Measurements from ENCODE around the gene AMBP. TPM values are rescaled to one million over a fixed set of nuclear protein-coding genes. Genes with fewer than 3 reads are reported as not detected.
A peak's percentile ranks its signal among the peaks of the same experiment; 100 is the strongest.

The AMBP gene
- total and polyA plus RNA-seq, 2 of the 13 experiments (the other 11 are each of a cell fraction or from before 2014, with no cell fraction given): 1,510 to 2,580 TPM

DNA sequence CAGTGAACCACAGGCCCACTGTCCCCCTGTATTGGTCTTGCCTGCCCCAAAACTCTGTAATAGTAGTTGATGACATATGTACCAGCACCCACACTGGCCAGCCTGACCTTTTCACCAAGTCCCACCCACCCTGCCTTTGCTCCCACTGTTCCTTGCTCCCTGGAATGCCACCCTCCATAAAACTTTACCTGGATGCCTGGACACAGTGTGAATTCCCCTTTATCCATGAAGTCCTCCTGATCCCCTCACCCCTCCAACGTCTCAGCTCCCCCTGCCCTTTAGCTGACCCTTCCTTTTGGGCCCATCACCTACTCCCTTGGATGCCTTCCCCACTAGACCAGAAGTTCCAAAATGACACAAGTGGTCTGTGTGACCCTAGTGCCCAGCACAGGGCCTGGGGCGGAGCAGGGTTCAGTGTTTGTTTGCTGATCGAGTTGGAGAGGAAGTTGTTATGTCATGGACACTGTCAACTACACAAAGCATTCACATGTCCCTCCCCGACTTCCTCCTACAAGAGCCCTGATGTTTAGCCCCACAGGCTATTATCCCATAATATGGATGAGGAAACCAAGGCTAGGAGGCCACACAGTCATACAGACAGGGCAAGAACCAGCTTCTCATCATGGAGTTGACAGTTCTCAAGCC lies 16.1 kb downstream of the AMBP start (continued):
- peak; percentile 74; the same call in 1 of the 2 replicates for TF ChIP-seq HOMEZ (CRISPR knock-in tag; IDR thresholded peaks at IDR 0.05; ENCODE audit: low read depth)
- TF ChIP-seq ZNF556 (CRISPR knock-in tag; IDR thresholded peaks at IDR 0.05; ENCODE audit: borderline replicate concordance): peak; percentile 77; the same call in 1 of the 2 replicates
- peak; percentile 53; the same call in 1 of the 2 replicates for TF ChIP-seq NCOA2 (CRISPR knock-in tag; IDR thresholded peaks at IDR 0.05)
- peak; percentile 14; the same call in 1 of the 2 replicates for TF ChIP-seq ZNF646 (CRISPR knock-in tag; IDR thresholded peaks at IDR 0.05)
- TF ChIP-seq, protein P1, sequence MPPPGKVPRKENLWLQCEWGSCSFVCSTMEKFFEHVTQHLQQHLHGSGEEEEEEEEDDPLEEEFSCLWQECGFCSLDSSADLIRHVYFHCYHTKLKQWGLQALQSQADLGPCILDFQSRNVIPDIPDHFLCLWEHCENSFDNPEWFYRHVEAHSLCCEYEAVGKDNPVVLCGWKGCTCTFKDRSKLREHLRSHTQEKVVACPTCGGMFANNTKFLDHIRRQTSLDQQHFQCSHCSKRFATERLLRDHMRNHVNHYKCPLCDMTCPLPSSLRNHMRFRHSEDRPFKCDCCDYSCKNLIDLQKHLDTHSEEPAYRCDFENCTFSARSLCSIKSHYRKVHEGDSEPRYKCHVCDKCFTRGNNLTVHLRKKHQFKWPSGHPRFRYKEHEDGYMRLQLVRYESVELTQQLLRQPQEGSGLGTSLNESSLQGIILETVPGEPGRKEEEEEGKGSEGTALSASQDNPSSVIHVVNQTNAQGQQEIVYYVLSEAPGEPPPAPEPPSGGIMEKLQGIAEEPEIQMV (CRISPR knock-in tag; IDR thresholded peaks at IDR 0.05; ENCODE audit: low read depth): peak; percentile 59; the same call in 1 of the 2 replicates
- TF ChIP-seq POLR2A (IDR thresholded peaks at IDR 0.05; ENCODE audit: insufficient read depth in 1 of 2, low read depth in 2 of 2, low read length in 2 of 2): peak in 1 of 2 experiments; percentile 30; a peak in 1 of 4 replicates
- TF ChIP-seq POLR2AphosphoS5 (IDR thresholded peaks at IDR 0.05; ENCODE audit: low read depth, low read length): peak; percentile 18; the same call in 1 of the 2 replicates
- TF ChIP-seq RARA (CRISPR knock-in tag; IDR thresholded peaks at IDR 0.05): peak; percentile 94
- TF ChIP-seq ZNF335 (CRISPR knock-in tag; IDR thresholded peaks at IDR 0.05): 0 out of 2 replicates have a peak, but pooled peaks have one; percentile 42
- TF ChIP-seq NR2F2 (IDR thresholded peaks at IDR 0.05; ENCODE audit: borderline replicate concordance, low read depth): peak; percentile 45
- TF ChIP-seq GATAD2A (CRISPR knock-in tag; IDR thresholded peaks at IDR 0.05): peak; percentile 60
- TF ChIP-seq HMG20A (CRISPR knock-in tag; IDR thresholded peaks at IDR 0.05; ENCODE audit: borderline replicate concordance): peak; percentile 34; the same call in 1 of the 2 replicates
- TF ChIP-seq, protein P2, sequence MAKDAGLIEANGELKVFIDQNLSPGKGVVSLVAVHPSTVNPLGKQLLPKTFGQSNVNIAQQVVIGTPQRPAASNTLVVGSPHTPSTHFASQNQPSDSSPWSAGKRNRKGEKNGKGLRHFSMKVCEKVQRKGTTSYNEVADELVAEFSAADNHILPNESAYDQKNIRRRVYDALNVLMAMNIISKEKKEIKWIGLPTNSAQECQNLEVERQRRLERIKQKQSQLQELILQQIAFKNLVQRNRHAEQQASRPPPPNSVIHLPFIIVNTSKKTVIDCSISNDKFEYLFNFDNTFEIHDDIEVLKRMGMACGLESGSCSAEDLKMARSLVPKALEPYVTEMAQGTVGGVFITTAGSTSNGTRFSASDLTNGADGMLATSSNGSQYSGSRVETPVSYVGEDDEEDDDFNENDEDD (CRISPR knock-in tag; IDR thresholded peaks at IDR 0.05; ENCODE audit: borderline replicate concordance): 0 out of 2 replicates have a peak, but pooled peaks have one; percentile 15
- TF ChIP-seq RBFOX2 (IDR thresholded peaks at IDR 0.05; ENCODE audit: low read depth, low read length): no peak; the same call in 1 of the 2 replicates
- TF ChIP-seq ZNF792 (CRISPR knock-in tag; IDR thresholded peaks at IDR 0.05): peak; percentile 67; the same call in 1 of the 2 replicates
- 0 out of 2 replicates have a peak, but pooled peaks have one; percentile 6 for TF ChIP-seq ZNF570 (CRISPR knock-in tag; IDR thresholded peaks at IDR 0.05; ENCODE audit: borderline replicate concordance)
- TF ChIP-seq RCOR2 (CRISPR knock-in tag; IDR thresholded peaks at IDR 0.05): peak; percentile 95
- TF ChIP-seq ZNF878 (CRISPR knock-in tag; IDR thresholded peaks at IDR 0.05): peak; percentile 82; the same call in 1 of the 2 replicates
